GM12878 (cell line): ENCODE results near the gene IFITM1.

Experiments
- BRCA1 ChIP-seq: IDR thresholded peaks from 2 replicates; pipeline ENCODE4 v1.6.1; 2011; ENCODE audit warnings: low read depth, low read length, improper control_type of control experiment
- JUND ChIP-seq: IDR thresholded peaks from 2 replicates; pipeline ENCODE4 v1.6.1; 2012; ENCODE audit warnings: low read depth, mild to moderate bottlenecking, low read length, improper control_type of control experiment, moderate library complexity
- POLR2AphosphoS2 ChIP-seq: IDR thresholded peaks from 2 replicates; pipeline ENCODE4 v1.6.1; 2011; ENCODE audit warnings: low read depth, mild to moderate bottlenecking, low read length, improper control_type of control experiment, moderate library complexity
- POLR2AphosphoS5 ChIP-seq: IDR thresholded peaks from 2 replicates; pipeline ENCODE4 v1.6.1; 2011; ENCODE audit warnings: mild to moderate bottlenecking, low read length, inconsistent platforms
- SP1 ChIP-seq: IDR thresholded peaks from one replicate; pipeline ENCODE4 v1.6.1; 2011; ENCODE audit warnings: low read depth, low read length
- ZBTB40 ChIP-seq: fragments of 450-650 bp; IDR thresholded peaks from 2 replicates; pipeline ENCODE4 v1.6.1; 2016; ENCODE audit warnings: mild to moderate bottlenecking, moderate library complexity, borderline replicate concordance
- TF ChIP-seq, protein P1 (sequence below), 3 experiments: IDR thresholded peaks in 2 of 3; conservative IDR thresholded peaks in 1 of 3; 2 replicates each; pipeline ENCODE4 v1.5.1; 2011; ENCODE audit warnings: low read depth in 3 of 3, low read length in 3 of 3, mild to moderate bottlenecking in 3 of 3, control low read depth in 2 of 3, moderate library complexity in 2 of 3, inconsistent platforms in 1 of 3, mixed read lengths in 1 of 3; ENCODE audit not compliant: control insufficient read depth in 2 of 3, insufficient read depth in 1 of 3; ENCODE audit errors: extremely low read depth in 1 of 3

DNA sequence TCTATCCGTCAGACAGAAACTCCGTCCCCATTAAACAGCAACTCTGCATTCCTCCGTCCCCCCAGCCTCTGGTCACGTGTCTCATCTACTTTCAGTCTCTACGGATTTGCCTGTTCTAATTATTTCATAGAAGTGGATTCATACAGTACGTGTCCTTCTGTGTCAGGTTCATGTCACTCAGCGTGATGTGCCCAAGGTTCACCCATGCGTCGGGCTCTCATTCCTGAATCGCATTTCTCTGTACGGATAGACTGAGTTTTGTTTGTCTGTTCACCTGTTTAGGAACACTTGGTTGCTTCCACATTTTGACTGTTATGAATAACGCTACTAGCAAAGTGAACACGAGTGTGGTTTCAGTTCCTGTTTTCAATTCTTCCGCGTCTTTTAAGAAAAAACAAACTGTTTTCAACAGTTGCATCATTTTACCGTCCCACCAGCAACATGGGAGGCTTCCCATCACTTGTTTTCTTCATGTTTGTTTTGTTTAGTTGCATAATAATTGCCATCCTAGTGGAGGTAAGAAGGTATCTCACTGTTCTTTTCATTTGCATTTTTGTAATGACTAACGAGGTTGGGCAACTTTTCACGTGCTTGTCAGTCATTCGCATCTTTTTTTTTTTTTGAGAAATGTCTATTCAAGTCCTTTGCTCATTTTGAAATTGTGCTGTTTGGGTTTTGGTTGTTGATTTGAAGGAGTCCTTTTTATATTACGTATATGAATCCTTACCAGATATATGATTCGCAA is 44.5 kb upstream of the IFITM1 start:
- TF ChIP-seq SP1 (peak; percentile 66), POLR2AphosphoS2 (peak; percentile 42; the same call in 1 of the 2 replicates), BRCA1 (no peak), JUND (peak; percentile 84), ZBTB40 (no peak; the same call in 1 of the 2 replicates), POLR2AphosphoS5 (peak; percentile 92)
- TF ChIP-seq, protein P1, sequence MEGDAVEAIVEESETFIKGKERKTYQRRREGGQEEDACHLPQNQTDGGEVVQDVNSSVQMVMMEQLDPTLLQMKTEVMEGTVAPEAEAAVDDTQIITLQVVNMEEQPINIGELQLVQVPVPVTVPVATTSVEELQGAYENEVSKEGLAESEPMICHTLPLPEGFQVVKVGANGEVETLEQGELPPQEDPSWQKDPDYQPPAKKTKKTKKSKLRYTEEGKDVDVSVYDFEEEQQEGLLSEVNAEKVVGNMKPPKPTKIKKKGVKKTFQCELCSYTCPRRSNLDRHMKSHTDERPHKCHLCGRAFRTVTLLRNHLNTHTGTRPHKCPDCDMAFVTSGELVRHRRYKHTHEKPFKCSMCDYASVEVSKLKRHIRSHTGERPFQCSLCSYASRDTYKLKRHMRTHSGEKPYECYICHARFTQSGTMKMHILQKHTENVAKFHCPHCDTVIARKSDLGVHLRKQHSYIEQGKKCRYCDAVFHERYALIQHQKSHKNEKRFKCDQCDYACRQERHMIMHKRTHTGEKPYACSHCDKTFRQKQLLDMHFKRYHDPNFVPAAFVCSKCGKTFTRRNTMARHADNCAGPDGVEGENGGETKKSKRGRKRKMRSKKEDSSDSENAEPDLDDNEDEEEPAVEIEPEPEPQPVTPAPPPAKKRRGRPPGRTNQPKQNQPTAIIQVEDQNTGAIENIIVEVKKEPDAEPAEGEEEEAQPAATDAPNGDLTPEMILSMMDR (IDR thresholded peaks at IDR 0.05 in 2 of 3, conservative IDR thresholded peaks at IDR 0.05 in 1 of 3; ENCODE audit: control insufficient read depth in 2 of 3, extremely low read depth in 1 of 3, insufficient read depth in 1 of 3, low read depth in 3 of 3, low read length in 3 of 3): no peak
